Astrocyte (in vitro differentiated cells and primary cell): ENCODE results near the gene KRT12. TPM values are rescaled to one million over a fixed set of nuclear protein-coding genes. Genes with fewer than 3 reads are reported as not detected.

Experiments used
- DNase-seq: peaks from one replicate; pipeline ENCODE4 v3.0.0-alpha.2; 2010; ENCODE audit warnings: low read depth
- FAIRE-seq: peaks from 2 replicates; lab custom pipeline; 2011; peaks lifted over from hg19 to GRCh38; lab: Jason Lieb, UNC
- H2AFZ ChIP-seq: 2 replicates; pipeline ENCODE4 v1.6.0; 2012; ENCODE audit warnings: low read depth, low read length, inconsistent platforms
- H3K27ac ChIP-seq: 2 replicates; pipeline ENCODE4 v1.5.1; 2011; ENCODE audit warnings: low read depth, low read length, inconsistent platforms
- H3K27me3 ChIP-seq: 2 replicates; pipeline ENCODE4 v1.6.0; 2011; ENCODE audit warnings: low read length, inconsistent platforms; ENCODE audit not compliant: insufficient read depth
- H3K36me3 ChIP-seq: 2 replicates; pipeline ENCODE4 v1.5.1; 2011; ENCODE audit warnings: low read length, inconsistent platforms; ENCODE audit not compliant: insufficient read depth
- H3K4me1 ChIP-seq: 2 replicates; pipeline ENCODE4 v1.5.1; 2011; ENCODE audit warnings: low read length, inconsistent platforms; ENCODE audit not compliant: insufficient read depth
- H3K4me2 ChIP-seq: 2 replicates; pipeline ENCODE4 v1.6.0; 2012; ENCODE audit warnings: low read length, inconsistent platforms
- H3K4me3 ChIP-seq: 2 replicates; pipeline ENCODE4 v1.5.1; 2011; ENCODE audit warnings: low read depth, mild to moderate bottlenecking, low read length, inconsistent platforms; ENCODE audit not compliant: insufficient read depth
- H3K79me2 ChIP-seq: 2 replicates; pipeline ENCODE4 v1.6.0; 2012; ENCODE audit warnings: mild to moderate bottlenecking, low read length, inconsistent platforms; ENCODE audit not compliant: insufficient read depth
- H3K9ac ChIP-seq: 2 replicates; pipeline ENCODE4 v1.6.0; 2012; ENCODE audit warnings: mild to moderate bottlenecking, low read length, inconsistent platforms
- H3K9me3 ChIP-seq: 2 replicates; pipeline ENCODE4 v1.5.1; 2012; ENCODE audit warnings: low read depth, mild to moderate bottlenecking, low read length, inconsistent platforms; ENCODE audit not compliant: insufficient read depth
- H4K20me1 ChIP-seq: 2 replicates; pipeline ENCODE4 v1.6.0; 2012; ENCODE audit warnings: low read length, inconsistent platforms; ENCODE audit not compliant: insufficient read depth
- H3K27ac Mint-ChIP-seq: one replicate; pipeline ENCODE4 v1.8.0; 2021; ENCODE audit warnings: mild to moderate bottlenecking, mixed read lengths; ENCODE audit not compliant: unreplicated experiment
- H3K27me3 Mint-ChIP-seq: one replicate; pipeline ENCODE4 v1.8.0; 2021; ENCODE audit warnings: low read depth, mixed read lengths; ENCODE audit not compliant: unreplicated experiment
- H3K36me3 Mint-ChIP-seq: one replicate; pipeline ENCODE4 v1.8.0; 2021; ENCODE audit warnings: low read depth, mixed read lengths; ENCODE audit not compliant: unreplicated experiment
- H3K4me1 Mint-ChIP-seq: one replicate; pipeline ENCODE4 v1.8.0; 2021; ENCODE audit warnings: low read depth, mixed read lengths; ENCODE audit not compliant: unreplicated experiment
- H3K4me3 Mint-ChIP-seq: one replicate; pipeline ENCODE4 v1.8.0; 2021; ENCODE audit warnings: mild to moderate bottlenecking, moderate library complexity, mixed read lengths; ENCODE audit not compliant: unreplicated experiment
- H3K9me3 Mint-ChIP-seq: one replicate; pipeline ENCODE4 v1.8.0; 2021; ENCODE audit warnings: mild to moderate bottlenecking, mixed read lengths; ENCODE audit not compliant: unreplicated experiment
- EZH2 ChIP-seq: IDR thresholded peaks from 2 replicates; pipeline ENCODE4 v1.6.1; 2012; ENCODE audit warnings: mild to moderate bottlenecking, low read length, inconsistent platforms; ENCODE audit not compliant: insufficient read depth
- total RNA-seq: library from RNA; stranded (reverse); gene quantifications from 2 replicates; pipeline ENCODE4 v1.2.1, GENCODE V29; 2021
- TF ChIP-seq, protein P1 (sequence below): IDR thresholded peaks from 2 replicates; pipeline ENCODE4 v1.5.1; 2011; ENCODE audit warnings: low read depth, mild to moderate bottlenecking, inconsistent platforms, low read length, moderate library complexity; ENCODE audit not compliant: insufficient read depth

The KRT12 gene
- total RNA-seq, 1 donor from 2014 or later = not detected

- Mint-ChIP-seq H3K9me3 (no peaks in the 10 kb centered on the region), H3K4me1 (no peaks in the 10 kb centered on the region), H3K36me3 (no peaks in the 10 kb centered on the region), H3K4me3 (no peak overlapping the region), H3K27me3 (no peaks in the 10 kb centered on the region), H3K27ac (no peak overlapping the region)
- Histone ChIP-seq H3K4me2 (no peak overlapping the region), H3K4me1 (no peaks in the 10 kb centered on the region), H3K9ac (no peak overlapping the region), H3K36me3 (no peaks in the 10 kb centered on the region), H3K79me2 (no peaks in the 10 kb centered on the region), H3K9me3 (no peaks in the 10 kb centered on the region), H3K27me3 (no peaks in the 10 kb centered on the region), H3K4me3 (no peak overlapping the region), H2AFZ (no peak overlapping the region), H3K27ac (no peak overlapping the region), H4K20me1 (no peaks in the 10 kb centered on the region)
- no peak for TF ChIP-seq EZH2
- TF ChIP-seq, protein P1, sequence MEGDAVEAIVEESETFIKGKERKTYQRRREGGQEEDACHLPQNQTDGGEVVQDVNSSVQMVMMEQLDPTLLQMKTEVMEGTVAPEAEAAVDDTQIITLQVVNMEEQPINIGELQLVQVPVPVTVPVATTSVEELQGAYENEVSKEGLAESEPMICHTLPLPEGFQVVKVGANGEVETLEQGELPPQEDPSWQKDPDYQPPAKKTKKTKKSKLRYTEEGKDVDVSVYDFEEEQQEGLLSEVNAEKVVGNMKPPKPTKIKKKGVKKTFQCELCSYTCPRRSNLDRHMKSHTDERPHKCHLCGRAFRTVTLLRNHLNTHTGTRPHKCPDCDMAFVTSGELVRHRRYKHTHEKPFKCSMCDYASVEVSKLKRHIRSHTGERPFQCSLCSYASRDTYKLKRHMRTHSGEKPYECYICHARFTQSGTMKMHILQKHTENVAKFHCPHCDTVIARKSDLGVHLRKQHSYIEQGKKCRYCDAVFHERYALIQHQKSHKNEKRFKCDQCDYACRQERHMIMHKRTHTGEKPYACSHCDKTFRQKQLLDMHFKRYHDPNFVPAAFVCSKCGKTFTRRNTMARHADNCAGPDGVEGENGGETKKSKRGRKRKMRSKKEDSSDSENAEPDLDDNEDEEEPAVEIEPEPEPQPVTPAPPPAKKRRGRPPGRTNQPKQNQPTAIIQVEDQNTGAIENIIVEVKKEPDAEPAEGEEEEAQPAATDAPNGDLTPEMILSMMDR = no peak
- DNase-seq (peak; percentile 4), FAIRE-seq (no peak)
Measured at GRCh38 chr17:40872416-40872815, 5.4 kb upstream of the KRT12 start.

GRCh38 chr17:40871316-40871715 is 4.3 kb upstream of the KRT12 start:
- no peaks in the 10 kb centered on the region for H3K27me3 Mint-ChIP-seq
- H3K27ac ChIP-seq = no peak overlapping the region
- no peak overlapping the region for H3K4me3 ChIP-seq
- H3K79me2 ChIP-seq = no peaks in the 10 kb centered on the region
- no peak overlapping the region for H3K4me2 ChIP-seq
- no peaks in the 10 kb centered on the region for H3K9me3 Mint-ChIP-seq
- H2AFZ ChIP-seq = no peak overlapping the region
- no peaks in the 10 kb centered on the region for H3K36me3 ChIP-seq
- H3K4me3 Mint-ChIP-seq = no peak overlapping the region
- no peak for FAIRE-seq
- no peaks in the 10 kb centered on the region for H3K4me1 Mint-ChIP-seq
- no peak overlapping the region for H3K27ac Mint-ChIP-seq
- H3K9ac ChIP-seq = no peak overlapping the region
- H3K27me3 ChIP-seq = no peaks in the 10 kb centered on the region
- H3K9me3 ChIP-seq = no peaks in the 10 kb centered on the region
- DNase-seq = no peak
- no peak for TF ChIP-seq EZH2
- TF ChIP-seq, protein P1 = no peak
- H3K4me1 ChIP-seq = no peaks in the 10 kb centered on the region
- no peaks in the 10 kb centered on the region for H4K20me1 ChIP-seq
- H3K36me3 Mint-ChIP-seq = no peaks in the 10 kb centered on the region

DNA sequence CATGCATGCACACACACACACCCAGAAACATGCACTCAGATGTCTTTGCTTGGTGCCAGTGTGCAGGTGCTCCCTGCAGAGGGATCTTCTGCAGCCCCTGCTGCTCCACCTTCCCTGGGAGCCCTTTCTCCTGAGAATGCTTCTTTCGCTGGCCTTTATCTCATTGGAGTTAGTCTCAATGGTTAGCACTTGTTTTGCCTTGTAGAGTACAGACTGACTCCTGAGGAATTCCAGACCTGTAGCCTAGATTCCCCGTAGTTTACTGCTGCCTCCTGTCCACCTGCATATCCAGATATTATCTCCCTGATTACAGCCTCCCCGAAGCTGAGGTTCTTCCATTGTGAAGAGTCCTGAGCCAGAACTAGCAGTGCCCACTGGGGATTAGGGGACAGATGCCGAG is 3.1 kb upstream of the KRT12 start:
- Histone ChIP-seq H3K9me3 (no peaks in the 10 kb centered on the region), H2AFZ (no peak overlapping the region), H3K27ac (no peak overlapping the region), H3K79me2 (no peaks in the 10 kb centered on the region), H3K27me3 (no peaks in the 10 kb centered on the region), H3K36me3 (no peaks in the 10 kb centered on the region), H3K4me2 (no peak overlapping the region), H4K20me1 (no peaks in the 10 kb centered on the region), H3K9ac (no peak overlapping the region), H3K4me3 (no peak overlapping the region), H3K4me1 (no peaks in the 10 kb centered on the region)
- H3K36me3 Mint-ChIP-seq = no peaks in the 10 kb centered on the region
- DNase-seq (no peak), FAIRE-seq (no peak)
- TF ChIP-seq, protein P1 = no peak
- no peak for TF ChIP-seq EZH2
- no peak overlapping the region for H3K27ac Mint-ChIP-seq
- H3K27me3 Mint-ChIP-seq = no peaks in the 10 kb centered on the region
- no peaks in the 10 kb centered on the region for H3K4me1 Mint-ChIP-seq
- no peak overlapping the region for H3K4me3 Mint-ChIP-seq
- H3K9me3 Mint-ChIP-seq = no peaks in the 10 kb centered on the region
